ENCODE results near the gene COA3.
A peak's percentile ranks its signal among the peaks of the same experiment; 100 is the strongest.

DNA sequence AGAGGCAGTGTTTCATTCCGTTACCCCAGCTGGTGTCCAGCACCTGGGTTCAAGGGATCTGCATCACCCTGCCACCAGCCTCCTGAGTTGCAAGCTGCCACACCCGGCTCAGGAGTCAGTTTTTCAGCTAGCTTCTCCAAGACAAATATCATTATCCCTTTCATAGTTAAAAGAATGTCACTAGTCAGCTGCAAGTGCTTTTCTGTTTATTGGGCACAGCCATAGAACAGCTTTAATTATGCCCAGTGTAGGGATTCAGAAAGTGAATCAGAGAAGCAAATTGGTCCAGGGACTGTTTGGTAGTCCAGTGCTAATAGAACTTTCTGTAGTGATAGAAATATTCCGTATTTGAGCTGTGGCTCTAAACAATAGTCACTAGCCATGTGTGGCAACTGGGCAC lies 49.6 kb upstream of the COA3 start:
- TF ChIP-seq, protein P1, sequence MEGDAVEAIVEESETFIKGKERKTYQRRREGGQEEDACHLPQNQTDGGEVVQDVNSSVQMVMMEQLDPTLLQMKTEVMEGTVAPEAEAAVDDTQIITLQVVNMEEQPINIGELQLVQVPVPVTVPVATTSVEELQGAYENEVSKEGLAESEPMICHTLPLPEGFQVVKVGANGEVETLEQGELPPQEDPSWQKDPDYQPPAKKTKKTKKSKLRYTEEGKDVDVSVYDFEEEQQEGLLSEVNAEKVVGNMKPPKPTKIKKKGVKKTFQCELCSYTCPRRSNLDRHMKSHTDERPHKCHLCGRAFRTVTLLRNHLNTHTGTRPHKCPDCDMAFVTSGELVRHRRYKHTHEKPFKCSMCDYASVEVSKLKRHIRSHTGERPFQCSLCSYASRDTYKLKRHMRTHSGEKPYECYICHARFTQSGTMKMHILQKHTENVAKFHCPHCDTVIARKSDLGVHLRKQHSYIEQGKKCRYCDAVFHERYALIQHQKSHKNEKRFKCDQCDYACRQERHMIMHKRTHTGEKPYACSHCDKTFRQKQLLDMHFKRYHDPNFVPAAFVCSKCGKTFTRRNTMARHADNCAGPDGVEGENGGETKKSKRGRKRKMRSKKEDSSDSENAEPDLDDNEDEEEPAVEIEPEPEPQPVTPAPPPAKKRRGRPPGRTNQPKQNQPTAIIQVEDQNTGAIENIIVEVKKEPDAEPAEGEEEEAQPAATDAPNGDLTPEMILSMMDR (IDR thresholded peaks at IDR 0.05) = no peak
- TF ChIP-seq POLR2A (IDR thresholded peaks at IDR 0.05) (no peak), POLR2AphosphoS5 (IDR thresholded peaks at IDR 0.05) (peak; percentile 64)
